ENCODE measurements around the gene LILRB4.
"Not testable (repeated sequence)": the region's sequence is repeated elsewhere in the genome, so short reads cannot be mapped to it uniquely, and the experiment has no call there.

The LILRB4 gene

GRCh38 chr19:54662730-54663129 lies at the start of gene LILRB4:
TSS of gene LILRB4 (plus strand) at chr19:54662985. CDS start at chr19:54663034, 49 bp downstream.
- no peak for DNase-seq (ENCODE audit: low spot score)

- DNase-seq (ENCODE audit: low spot score): no peak
Measured at GRCh38 chr19:54614726-54615125, 48.1 kb upstream of the LILRB4 start.

- no peak for DNase-seq (ENCODE audit: low spot score)
Measured at GRCh38 chr19:54616057-54616456, 46.7 kb upstream of the LILRB4 start.

- DNase-seq (ENCODE audit: low spot score): no peak
Measured at GRCh38 chr19:54616821-54617560, 45.8 kb upstream of the LILRB4 start.

GRCh38 chr19:54620464-54620863 lies 42.3 kb upstream of the LILRB4 start:
- no peak for DNase-seq (ENCODE audit: low spot score)

GRCh38 chr19:54622431-54622830 lies 40.4 kb upstream of the LILRB4 start:
- DNase-seq (ENCODE audit: low spot score): no peak

- DNase-seq (ENCODE audit: low spot score): not testable (repeated sequence)
Measured at GRCh38 chr19:54624234-54624633, 38.6 kb upstream of the LILRB4 start.

GRCh38 chr19:54624934-54625730 lies 37.7 kb upstream of the LILRB4 start:
- not testable (repeated sequence) for DNase-seq (ENCODE audit: low spot score)

- DNase-seq (ENCODE audit: low spot score): no peak
Measured at GRCh38 chr19:54626757-54627156, 36.0 kb upstream of the LILRB4 start.

GRCh38 chr19:54627912-54628311 lies 34.9 kb upstream of the LILRB4 start:
- DNase-seq (ENCODE audit: low spot score): not testable (repeated sequence)

- not testable (repeated sequence) for DNase-seq (ENCODE audit: low spot score)
Measured at GRCh38 chr19:54630262-54630661, 32.5 kb upstream of the LILRB4 start, which contains the start of gene LILRB1. TSS of gene LILRB1 (plus strand) at chr19:54630484. CDS start at chr19:54631074, 590 bp downstream.

GRCh38 chr19:54630782-54631181 lies 32.0 kb upstream of the LILRB4 start:
- DNase-seq (ENCODE audit: low spot score): no peak

GRCh38 chr19:54631489-54632337 lies 31.1 kb upstream of the LILRB4 start:
- DNase-seq (ENCODE audit: low spot score): not testable (repeated sequence)

GRCh38 chr19:54632517-54632916 lies 30.3 kb upstream of the LILRB4 start:
- DNase-seq (ENCODE audit: low spot score): not testable (repeated sequence)

- DNase-seq (ENCODE audit: low spot score): no peak
Measured at GRCh38 chr19:54633401-54633800, 29.4 kb upstream of the LILRB4 start.

GRCh38 chr19:54636081-54636480 lies 26.7 kb upstream of the LILRB4 start:
- not testable (repeated sequence) for DNase-seq (ENCODE audit: low spot score)

- no peak for DNase-seq (ENCODE audit: low spot score)
Measured at GRCh38 chr19:54638683-54639082, 24.1 kb upstream of the LILRB4 start.

GRCh38 chr19:54642953-54643352 lies 19.8 kb upstream of the LILRB4 start:
- not testable (repeated sequence) for DNase-seq (ENCODE audit: low spot score)

GRCh38 chr19:54643583-54643982 lies 19.2 kb upstream of the LILRB4 start:
- not testable (repeated sequence) for DNase-seq (ENCODE audit: low spot score)

- DNase-seq (ENCODE audit: low spot score): no peak
Measured at GRCh38 chr19:54644056-54644455, 18.7 kb upstream of the LILRB4 start.

GRCh38 chr19:54646331-54646841 lies 16.4 kb upstream of the LILRB4 start:
- no peak for DNase-seq (ENCODE audit: low spot score)

- no peak for DNase-seq (ENCODE audit: low spot score)
Measured at GRCh38 chr19:54648129-54648528, 14.7 kb upstream of the LILRB4 start.
